Testis (tissue), 3 donors: ENCODE data around the gene FRMD5. TPM values are rescaled to one million over a fixed set of nuclear protein-coding genes. Genes with fewer than 3 reads are reported as not detected.

Experiments used
- DNase-seq: peaks from one replicate; pipeline ENCODE4 v3.0.0-alpha.2; 2019
- H3K27ac ChIP-seq, 2 donors: fragments of 200-600 bp; sonication (generic); one replicate each; pipeline ENCODE4 v1.5.1; 2019
- H3K27me3 ChIP-seq: fragments of 200-600 bp; sonication (generic); one replicate; pipeline ENCODE4 v1.5.1; 2019
- H3K36me3 ChIP-seq: fragments of 200-600 bp; sonication (generic); one replicate; pipeline ENCODE4 v1.5.1; 2017; ENCODE audit warnings: low read depth; ENCODE audit errors: missing control alignments
- H3K4me1 ChIP-seq: fragments of 200-600 bp; sonication (generic); one replicate; pipeline ENCODE4 v1.5.1; 2019
- H3K4me3 ChIP-seq, 2 donors: fragments of 200-600 bp; sonication (generic); one replicate each; pipeline ENCODE4 v1.5.1; 2017 to 2019
- H3K9me3 ChIP-seq: fragments of 200-600 bp; sonication (generic); one replicate; pipeline ENCODE4 v1.5.1; 2017
- POLR2A ChIP-seq: fragments of 450-650 bp; IDR thresholded peaks from one replicate; pipeline ENCODE4 v1.6.1; 2017; ENCODE audit warnings: antibody characterized with exemption, mild to moderate bottlenecking, moderate library complexity
- WGBS, 2 donors: methylation state at CpG; one replicate each; pipeline ENCODE4 v1.1.5; 2018; 5-methylcytosine and 5-hydroxymethylcytosine counted together
- intact Hi-C: fragments of 100-400 bp; cut with DNase I; formaldehyde crosslinking; loops from one replicate; pipeline ENCODE4 v1.15.1; 2023; ENCODE audit warnings: low total_unique reads
- polyA plus RNA-seq: library from polyadenylated mRNA; stranded (reverse); fragments of 350-450 nt; fragmentation: Illumina TruSeq; extraction: RNeasy Lipid Tissue Mini Kit (QIAGEN cat#74804); gene quantifications from one replicate; pipeline ENCODE4 v1.2.3, GENCODE V29; 2014; ENCODE audit warnings: low read depth, low replicate concordance; ENCODE audit not compliant: insufficient read depth
- total RNA-seq, 2 donors: library from RNA; depleted of rRNA; stranded (reverse); fragments of >200 nt; gene quantifications; one replicate each; pipeline ENCODE4 v1.2.3, GENCODE V29; 2016
- TF ChIP-seq, protein P1 (sequence below), 3 experiments: fragments of 450-650 bp in 2 of 3; fragments of 200-600 bp in 1 of 3; sonication (generic) in 1 of 3; IDR thresholded peaks; one replicate each; pipeline ENCODE4 v1.5.1; 2016 to 2019; ENCODE audit warnings: antibody characterized with exemption in 3 of 3, mild to moderate bottlenecking in 2 of 3, moderate library complexity in 1 of 3

The FRMD5 gene
- total and polyA plus RNA-seq, 3 donors from 2014 or later, result 10.5 to 12.3 (median 10.6) TPM

- H3K9me3 ChIP-seq, result no peaks in the 10 kb centered on the region
- TF ChIP-seq, protein P1, sequence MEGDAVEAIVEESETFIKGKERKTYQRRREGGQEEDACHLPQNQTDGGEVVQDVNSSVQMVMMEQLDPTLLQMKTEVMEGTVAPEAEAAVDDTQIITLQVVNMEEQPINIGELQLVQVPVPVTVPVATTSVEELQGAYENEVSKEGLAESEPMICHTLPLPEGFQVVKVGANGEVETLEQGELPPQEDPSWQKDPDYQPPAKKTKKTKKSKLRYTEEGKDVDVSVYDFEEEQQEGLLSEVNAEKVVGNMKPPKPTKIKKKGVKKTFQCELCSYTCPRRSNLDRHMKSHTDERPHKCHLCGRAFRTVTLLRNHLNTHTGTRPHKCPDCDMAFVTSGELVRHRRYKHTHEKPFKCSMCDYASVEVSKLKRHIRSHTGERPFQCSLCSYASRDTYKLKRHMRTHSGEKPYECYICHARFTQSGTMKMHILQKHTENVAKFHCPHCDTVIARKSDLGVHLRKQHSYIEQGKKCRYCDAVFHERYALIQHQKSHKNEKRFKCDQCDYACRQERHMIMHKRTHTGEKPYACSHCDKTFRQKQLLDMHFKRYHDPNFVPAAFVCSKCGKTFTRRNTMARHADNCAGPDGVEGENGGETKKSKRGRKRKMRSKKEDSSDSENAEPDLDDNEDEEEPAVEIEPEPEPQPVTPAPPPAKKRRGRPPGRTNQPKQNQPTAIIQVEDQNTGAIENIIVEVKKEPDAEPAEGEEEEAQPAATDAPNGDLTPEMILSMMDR (IDR thresholded peaks at IDR 0.05), result no peak
- TF ChIP-seq POLR2A, result no peak
Measured at GRCh38 chr15:43977072-43977884, 217.8 kb downstream of the FRMD5 start.

GRCh38 chr15:43975770-43976169 is 219.3 kb downstream of the FRMD5 start:
- Histone ChIP-seq H3K9me3 (no peaks in the 10 kb centered on the region), H3K36me3 (no peaks in the 10 kb centered on the region), H3K4me3 (no peak overlapping the region), H3K4me1 (no peaks in the 10 kb centered on the region), H3K27ac (no peak overlapping the region), H3K27me3 (no peaks in the 10 kb centered on the region)
- no peak for TF ChIP-seq POLR2A
- 88 to 96% methylated on average over 1 of the region's 1 CpG for WGBS, 2 donors
- intact Hi-C loops, result no loop called here
- DNase-seq, result no peak

More at GRCh38 chr15:43977072-43977884, 217.8 kb downstream of the FRMD5 start:
- no peak for DNase-seq
- Histone ChIP-seq H3K36me3 (no peaks in the 10 kb centered on the region), H3K4me3 (no peak overlapping the region), H3K27ac (no peak overlapping the region), H3K4me1 (no peaks in the 10 kb centered on the region), H3K27me3 (no peaks in the 10 kb centered on the region)
- 84 to 91% methylated on average over 5 of the region's 5 CpGs for WGBS, 2 donors
- intact Hi-C loops, result no loop called here

DNA sequence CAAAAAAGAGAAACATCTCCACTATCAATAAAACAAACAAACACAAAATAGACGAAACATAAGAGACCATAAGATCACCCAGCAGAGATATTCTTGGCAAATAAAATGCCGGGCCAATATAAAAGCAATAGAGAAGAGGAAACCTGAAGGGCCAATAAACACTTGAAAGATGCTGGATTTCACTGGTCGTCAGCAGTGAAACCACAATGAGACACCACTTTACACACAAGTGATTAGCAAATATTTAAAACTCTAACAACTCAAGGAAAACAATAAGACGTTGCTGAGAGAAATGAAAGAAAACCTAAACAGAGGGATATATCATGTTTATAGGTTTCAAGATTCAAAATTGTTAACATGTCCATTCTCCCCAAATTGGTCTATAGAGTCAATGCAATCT is 219.7 kb downstream of the FRMD5 start:
- H3K4me3 ChIP-seq, result no peak overlapping the region
- intact Hi-C loops, result no loop called here
- no peak for DNase-seq
- no peaks in the 10 kb centered on the region for H3K36me3 ChIP-seq
- WGBS, 2 donors, result 63 to 66% methylated on average over 4 of the region's 4 CpGs
- no peak for TF ChIP-seq POLR2A
- TF ChIP-seq, protein P1 (IDR thresholded peaks at IDR 0.05), result no peak
- no peak overlapping the region for H3K27ac ChIP-seq
- no peaks in the 10 kb centered on the region for H3K4me1 ChIP-seq
- no peaks in the 10 kb centered on the region for H3K27me3 ChIP-seq
- no peaks in the 10 kb centered on the region for H3K9me3 ChIP-seq

DNA sequence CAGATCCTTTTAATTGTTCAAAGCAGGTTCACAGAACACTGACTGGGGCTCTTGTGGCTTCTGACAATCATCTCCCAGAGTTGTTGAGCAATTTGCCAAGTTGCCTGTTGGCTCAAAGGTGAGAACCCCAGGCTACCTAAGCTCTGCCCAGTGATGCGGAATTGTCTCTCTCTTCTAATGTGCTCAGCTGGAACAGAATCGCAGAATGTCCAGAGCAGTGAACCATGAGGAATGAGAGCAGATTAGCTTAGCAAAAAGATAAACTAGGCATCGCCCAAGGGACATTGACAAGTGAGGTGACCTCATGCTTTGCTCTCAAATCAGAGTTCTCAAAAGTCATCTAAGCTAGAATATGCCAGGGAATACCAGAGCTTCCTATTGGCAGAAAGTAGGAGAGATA is 220.2 kb downstream of the FRMD5 start:
- Histone ChIP-seq H3K4me3 (no peak overlapping the region), H3K27me3 (no peaks in the 10 kb centered on the region), H3K27ac (no peak overlapping the region), H3K9me3 (no peaks in the 10 kb centered on the region), H3K4me1 (no peaks in the 10 kb centered on the region), H3K36me3 (no peaks in the 10 kb centered on the region)
- WGBS, 2 donors, result 74 to 85% methylated on average over 3 of the region's 3 CpGs
- TF ChIP-seq POLR2A, result no peak
- TF ChIP-seq, protein P1 (IDR thresholded peaks at IDR 0.05), result no peak
- intact Hi-C loops, result no loop called here
- no peak for DNase-seq

DNA sequence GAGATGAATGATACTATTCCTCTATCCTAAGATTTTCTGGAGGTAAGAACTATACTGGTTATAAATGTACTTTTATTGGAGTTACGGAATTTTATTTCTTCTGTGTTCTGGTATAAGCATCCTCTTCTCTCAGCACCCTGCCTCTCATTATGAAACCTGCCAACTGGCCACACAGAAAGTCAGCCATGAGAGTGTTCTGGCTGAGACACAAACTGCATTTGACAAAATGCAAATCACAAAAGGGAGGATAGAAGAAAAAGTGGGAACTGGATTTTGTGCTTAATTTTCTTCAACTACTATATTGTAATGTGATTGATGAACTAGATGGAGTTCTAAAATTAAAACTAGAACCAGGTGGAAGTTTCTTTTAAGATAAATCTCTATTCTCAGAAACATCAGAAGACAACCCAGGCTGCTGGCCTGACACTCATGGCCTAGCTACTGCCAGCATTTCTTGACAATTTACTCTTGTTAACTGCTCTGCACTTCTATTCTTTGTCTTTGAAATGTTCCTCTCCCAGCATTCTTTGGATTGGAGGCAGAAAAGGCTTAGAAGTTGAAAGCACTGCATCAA is 225.2 kb downstream of the FRMD5 start:
- Histone ChIP-seq H3K4me3 (no peak overlapping the region), H3K27me3 (no peaks in the 10 kb centered on the region), H3K27ac (no peak overlapping the region), H3K4me1 (no peaks in the 10 kb centered on the region), H3K9me3 (no peaks in the 10 kb centered on the region), H3K36me3 (no peaks in the 10 kb centered on the region)
- 92 to 93% methylated on average over 1 of the region's 1 CpG for WGBS, 2 donors
- intact Hi-C loops, result no loop called here
- DNase-seq, result no peak
- TF ChIP-seq, protein P1 (IDR thresholded peaks at IDR 0.05), result no peak
- TF ChIP-seq POLR2A, result no peak
